Smooth muscle cell of the brain vasculature (primary cell): ENCODE results near the gene AJAP1.

Experiments used
- DNase-seq: peaks from one replicate; pipeline ENCODE4 v3.0.0-alpha.2; 2012; ENCODE audit warnings: low read depth, low spot score

The AJAP1 gene

GRCh38 chr1:4820543-4820942 lies 166.1 kb downstream of the AJAP1 start:
- DNase-seq = no peak

DNA sequence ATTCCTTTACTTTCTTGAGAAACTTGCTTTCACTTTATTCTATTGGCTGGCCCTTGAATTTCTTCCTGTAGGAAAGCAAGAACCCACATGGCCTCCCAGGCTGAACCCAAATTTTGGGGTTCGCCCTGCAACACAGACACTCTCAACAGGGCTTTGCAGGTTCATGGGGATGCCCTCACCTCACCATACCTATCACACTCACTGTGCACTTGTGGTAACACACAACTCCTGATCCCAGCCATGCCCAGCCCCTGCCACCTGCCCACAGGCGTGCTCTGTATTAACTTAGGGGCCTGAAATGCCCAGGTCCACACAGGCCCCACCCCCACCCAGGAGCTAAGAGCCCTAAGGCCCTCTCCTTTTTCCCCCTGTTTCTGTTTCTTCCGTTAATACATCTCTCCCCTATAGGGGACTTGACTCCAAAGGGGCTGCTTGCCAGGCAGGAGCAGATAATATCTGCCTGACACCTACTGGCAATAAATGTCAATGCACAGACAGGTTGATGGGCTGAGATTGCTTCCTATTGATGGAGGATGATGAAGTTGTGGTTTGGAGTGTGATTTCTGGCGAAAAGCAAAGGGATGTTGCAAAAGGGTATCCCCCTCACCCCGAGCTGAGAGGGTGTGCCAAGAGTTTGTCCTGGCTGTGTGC lies 171.5 kb downstream of the AJAP1 start:
- no peak for DNase-seq

DNA sequence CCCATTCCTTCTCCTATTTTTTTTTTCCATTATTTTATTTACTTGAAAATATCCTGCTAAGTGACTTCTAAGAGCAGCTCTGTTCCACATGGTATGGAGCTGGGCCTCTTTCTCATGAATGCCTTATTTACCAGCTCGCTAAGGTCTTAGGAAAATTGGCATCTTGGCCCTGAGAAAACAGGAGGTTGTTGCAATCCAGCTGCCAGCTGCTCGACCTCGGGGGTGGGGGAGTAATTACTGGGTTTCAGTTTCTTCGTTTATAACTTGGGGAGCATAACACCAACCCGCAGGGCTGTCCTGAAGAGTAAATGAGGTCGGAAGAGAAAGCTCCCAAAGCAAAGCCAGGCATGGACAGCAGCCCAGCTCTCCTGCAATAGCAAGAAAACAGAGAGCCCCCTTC lies 176.3 kb downstream of the AJAP1 start:
- no peak for DNase-seq

GRCh38 chr1:4836574-4836973 lies 182.2 kb downstream of the AJAP1 start:
- DNase-seq = no peak

- DNase-seq = no peak
Observed at GRCh38 chr1:4837031-4837600, 182.7 kb downstream of the AJAP1 start.

- no peak for DNase-seq
Observed at GRCh38 chr1:4837752-4838151, 183.3 kb downstream of the AJAP1 start.

GRCh38 chr1:4838231-4838630 lies 183.8 kb downstream of the AJAP1 start:
- DNase-seq = no peak
